Effector memory CD4-positive, alpha-beta T cell (primary cell): ENCODE measurements around the gene UGT1A9.

Source experiments
- DNase-seq, 3 donors: peaks; one replicate each; pipeline ENCODE4 v3.0.0-alpha.2; 2020
- H3K27ac ChIP-seq: 2 replicates; pipeline ENCODE4 v1.7.0; 2013; ENCODE audit warnings: mild to moderate bottlenecking, low read length, moderate library complexity; ENCODE audit not compliant: insufficient read depth, poor library complexity, severe bottlenecking
- H3K27me3 ChIP-seq: replicated peaks from 2 replicates; pipeline ENCODE4 v1.7.0; 2013; ENCODE audit warnings: mild to moderate bottlenecking, low read length; ENCODE audit not compliant: insufficient read depth, control insufficient read depth, poor library complexity, severe bottlenecking
- H3K36me3 ChIP-seq: 2 replicates; pipeline ENCODE4 v1.7.0; 2013; ENCODE audit warnings: mild to moderate bottlenecking, low read length, moderate library complexity; ENCODE audit not compliant: control insufficient read depth, insufficient read depth
- H3K4me1 ChIP-seq: 2 replicates; pipeline ENCODE4 v1.7.0; 2013; ENCODE audit warnings: low read length, mild to moderate bottlenecking; ENCODE audit not compliant: control insufficient read depth, insufficient read depth, poor library complexity, severe bottlenecking
- H3K4me3 ChIP-seq: 2 replicates; pipeline ENCODE4 v1.7.0; 2013; ENCODE audit warnings: low read length, low read depth, mild to moderate bottlenecking; ENCODE audit not compliant: insufficient read depth, poor library complexity, severe bottlenecking
- H3K9me3 ChIP-seq: 2 replicates; pipeline ENCODE4 v1.7.0; 2013; ENCODE audit warnings: mild to moderate bottlenecking, low read length, moderate library complexity; ENCODE audit not compliant: control insufficient read depth

Gene UGT1A9

GRCh38 chr2:233676046-233676445 is 4.3 kb downstream of the UGT1A9 start:
- H3K36me3 ChIP-seq = no peaks in the 10 kb centered on the region
- no peaks in the 10 kb centered on the region for H3K27me3 ChIP-seq
- no peak overlapping the region for H3K27ac ChIP-seq
- no peak for DNase-seq
- H3K4me3 ChIP-seq = no peak overlapping the region
- no peaks in the 10 kb centered on the region for H3K4me1 ChIP-seq
- H3K9me3 ChIP-seq = no peaks in the 10 kb centered on the region

- H3K27ac ChIP-seq = no peak overlapping the region
- H3K36me3 ChIP-seq = no peaks in the 10 kb centered on the region
- no peaks in the 10 kb centered on the region for H3K27me3 ChIP-seq
- no peak for DNase-seq
- no peaks in the 10 kb centered on the region for H3K4me1 ChIP-seq
- H3K4me3 ChIP-seq = no peak overlapping the region
- H3K9me3 ChIP-seq = no peaks in the 10 kb centered on the region
Observed at GRCh38 chr2:233679196-233679595, 7.5 kb downstream of the UGT1A9 start.

- Histone ChIP-seq H3K9me3 (no peaks in the 10 kb centered on the region), H3K4me3 (no peak overlapping the region), H3K36me3 (no peaks in the 10 kb centered on the region), H3K27ac (no peak overlapping the region), H3K4me1 (no peaks in the 10 kb centered on the region), H3K27me3 (no peaks in the 10 kb centered on the region)
- no peak for DNase-seq
Observed at GRCh38 chr2:233680361-233681045, 8.8 kb downstream of the UGT1A9 start.

GRCh38 chr2:233681521-233682099 is 9.9 kb downstream of the UGT1A9 start, which contains the start of gene UGT1A7:
Gene UGT1A7 (plus strand): TSS chr2:233681901. CDS start chr2:233681938, 37 bp downstream.
- DNase-seq = no peak
- no peaks in the 10 kb centered on the region for H3K4me1 ChIP-seq
- H3K27ac ChIP-seq = no peak within 1 kb of the TSS
- H3K4me3 ChIP-seq = no peak within 1 kb of the TSS
- H3K27me3 ChIP-seq = no peaks in the 10 kb centered on the region
- no peaks in the 10 kb centered on the region for H3K9me3 ChIP-seq
- no peaks in the 10 kb centered on the region for H3K36me3 ChIP-seq

- no peaks in the 10 kb centered on the region for H3K27me3 ChIP-seq
- DNase-seq = no peak
- no peaks in the 10 kb centered on the region for H3K4me1 ChIP-seq
- no peak overlapping the region for H3K4me3 ChIP-seq
- no peaks in the 10 kb centered on the region for H3K36me3 ChIP-seq
- no peaks in the 10 kb centered on the region for H3K9me3 ChIP-seq
- no peak overlapping the region for H3K27ac ChIP-seq
Observed at GRCh38 chr2:233684640-233685039, 12.9 kb downstream of the UGT1A9 start.

GRCh38 chr2:233686928-233687327 is 15.2 kb downstream of the UGT1A9 start:
- H3K9me3 ChIP-seq = no peaks in the 10 kb centered on the region
- no peaks in the 10 kb centered on the region for H3K27me3 ChIP-seq
- DNase-seq = no peak
- H3K4me3 ChIP-seq = no peak overlapping the region
- H3K36me3 ChIP-seq = no peaks in the 10 kb centered on the region
- no peak overlapping the region for H3K27ac ChIP-seq
- no peaks in the 10 kb centered on the region for H3K4me1 ChIP-seq

- DNase-seq = no peak
- Histone ChIP-seq H3K9me3 (no peaks in the 10 kb centered on the region), H3K4me1 (no peaks in the 10 kb centered on the region), H3K4me3 (no peak overlapping the region), H3K27me3 (no peaks in the 10 kb centered on the region), H3K27ac (no peak overlapping the region), H3K36me3 (no peaks in the 10 kb centered on the region)
Observed at GRCh38 chr2:233688341-233688740, 16.6 kb downstream of the UGT1A9 start.

- no peak overlapping the region for H3K27ac ChIP-seq
- DNase-seq = no peak
Observed at GRCh38 chr2:233689031-233689430, 17.3 kb downstream of the UGT1A9 start.

GRCh38 chr2:233689501-233689900 is 17.8 kb downstream of the UGT1A9 start:
- Histone ChIP-seq H3K4me3 (no peak overlapping the region), H3K27me3 (no peaks in the 10 kb centered on the region), H3K4me1 (no peaks in the 10 kb centered on the region), H3K9me3 (no peaks in the 10 kb centered on the region), H3K27ac (no peak overlapping the region), H3K36me3 (no peaks in the 10 kb centered on the region)
- DNase-seq = no peak

More at GRCh38 chr2:233689031-233689430, 17.3 kb downstream of the UGT1A9 start:
- Histone ChIP-seq H3K27me3 (no peaks in the 10 kb centered on the region), H3K36me3 (no peaks in the 10 kb centered on the region), H3K4me1 (no peaks in the 10 kb centered on the region), H3K4me3 (no peak overlapping the region), H3K9me3 (no peaks in the 10 kb centered on the region)

- no peak for DNase-seq
Observed at GRCh38 chr2:233690444-233690843, 18.7 kb downstream of the UGT1A9 start.

More at GRCh38 chr2:233690444-233690843, 18.7 kb downstream of the UGT1A9 start:
- H3K4me1 ChIP-seq = no peaks in the 10 kb centered on the region
- H3K27me3 ChIP-seq = no peaks in the 10 kb centered on the region
- no peaks in the 10 kb centered on the region for H3K36me3 ChIP-seq
- no peak overlapping the region for H3K4me3 ChIP-seq
- no peak overlapping the region for H3K27ac ChIP-seq
- no peaks in the 10 kb centered on the region for H3K9me3 ChIP-seq
